BLaER1 (cell line): Measurements from ENCODE around the gene KIAA0513.

Experiments
- H3K27ac ChIP-seq: shearing (Covaris generic); formaldehyde crosslinking; 2 replicates; pipeline ENCODE4 v1.8.1; 2022
- H3K27me3 ChIP-seq: shearing (Covaris generic); formaldehyde crosslinking; 2 replicates; pipeline ENCODE4 v1.8.1; 2022
- H3K36me3 ChIP-seq: shearing (Covaris generic); formaldehyde crosslinking; 2 replicates; pipeline ENCODE4 v1.8.1; 2022
- H3K4me1 ChIP-seq: shearing (Covaris generic); formaldehyde crosslinking; 2 replicates; pipeline ENCODE4 v1.8.1; 2022
- H3K4me2 ChIP-seq: shearing (Covaris generic); formaldehyde crosslinking; 2 replicates; pipeline ENCODE4 v1.8.1; 2022
- H3K4me3 ChIP-seq: shearing (Covaris generic); formaldehyde crosslinking; 2 replicates; pipeline ENCODE4 v1.8.1; 2022
- H3K9ac ChIP-seq: shearing (Covaris generic); formaldehyde crosslinking; 2 replicates; pipeline ENCODE4 v1.8.1; 2022
- H3K9me3 ChIP-seq: shearing (Covaris generic); formaldehyde crosslinking; 2 replicates; pipeline ENCODE4 v1.8.1; 2022
- H4K20me1 ChIP-seq: shearing (Covaris generic); formaldehyde crosslinking; 2 replicates; pipeline ENCODE4 v1.8.1; 2022
- Cebpa-rat ChIP-seq: shearing (Covaris generic); IDR thresholded peaks from 2 replicates; pipeline ENCODE4 v1.8.1; 2022

KIAA0513 gene

GRCh38 chr16:85055493-85056210, 28.1 kb downstream of the KIAA0513 start:
- Histone ChIP-seq H3K27me3 (peaks cover 27% of the 10 kb centered on the region), H3K4me3 (peak overlapping the region; percentile 36), H4K20me1 (peaks cover 41% of the 10 kb centered on the region), H3K9me3 (no peaks in the 10 kb centered on the region), H3K27ac (no peak overlapping the region), H3K4me2 (peak overlapping the region; percentile 88), H3K4me1 (peaks cover 51% of the 10 kb centered on the region), H3K36me3 (no peaks in the 10 kb centered on the region), H3K9ac (no peak overlapping the region; the same call in 1 of the 2 replicates)
- TF ChIP-seq Cebpa-rat, result no peak

DNA sequence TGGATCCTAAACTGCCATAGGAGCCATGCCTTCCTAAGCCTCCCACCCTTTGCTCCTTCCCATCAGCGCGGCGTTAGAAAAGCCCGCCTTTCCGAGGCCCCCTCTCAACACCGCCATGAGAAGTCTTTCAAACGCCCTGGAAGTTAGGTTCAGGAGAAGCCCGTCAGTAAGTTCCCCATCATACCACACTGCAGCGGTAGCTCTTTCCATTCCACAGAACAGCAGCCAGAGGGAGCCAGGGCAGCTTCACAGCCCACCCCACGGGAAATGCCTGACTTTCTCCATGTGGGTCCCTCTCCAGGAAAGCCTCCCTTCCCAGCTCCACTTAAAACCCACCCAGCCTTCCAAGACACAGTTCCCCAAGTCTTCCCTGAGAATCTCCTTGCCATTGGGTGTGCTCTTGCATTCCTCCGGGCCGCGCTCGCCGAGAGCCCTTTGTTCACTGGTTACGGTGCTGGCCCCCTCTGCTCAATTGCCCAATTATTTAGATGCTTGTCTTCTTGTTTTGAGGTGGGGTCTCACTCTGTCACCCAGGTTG, 28.7 kb downstream of the KIAA0513 start:
- Histone ChIP-seq H3K4me3 (peak overlapping the region; percentile 36; the same call in 1 of the 2 replicates), H3K27me3 (peaks cover 32% of the 10 kb centered on the region), H4K20me1 (peaks cover 44% of the 10 kb centered on the region), H3K36me3 (no peaks in the 10 kb centered on the region), H3K4me2 (peak overlapping the region; percentile 88), H3K27ac (no peak overlapping the region), H3K9ac (no peak overlapping the region), H3K9me3 (no peaks in the 10 kb centered on the region), H3K4me1 (peaks cover 49% of the 10 kb centered on the region)
- no peak for TF ChIP-seq Cebpa-rat

GRCh38 chr16:85057212-85057889, 29.8 kb downstream of the KIAA0513 start:
- H3K4me2 ChIP-seq, result peak overlapping the region; percentile 88

DNA sequence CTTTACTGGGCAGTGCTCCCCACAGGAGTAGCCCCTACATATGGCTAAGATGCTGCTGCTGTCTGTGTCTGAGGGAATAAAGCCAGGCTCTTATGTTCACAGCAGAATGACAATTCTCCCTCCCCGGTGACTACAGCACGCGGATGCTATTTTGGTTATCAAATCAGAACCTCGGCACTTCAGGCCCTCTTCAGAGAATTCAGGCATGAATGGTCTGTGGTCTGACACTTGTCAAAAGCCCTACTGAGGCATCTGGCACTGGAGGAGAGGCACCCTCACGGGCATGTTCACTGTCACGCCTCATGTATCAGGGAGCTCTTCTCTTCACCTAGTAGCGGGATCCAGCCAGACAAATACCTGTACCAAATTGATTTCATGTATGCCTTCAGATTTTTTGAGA, 30.4 kb downstream of the KIAA0513 start:
- no peaks in the 10 kb centered on the region for H3K36me3 ChIP-seq
- no peak for TF ChIP-seq Cebpa-rat
- no peaks in the 10 kb centered on the region for H3K9me3 ChIP-seq
- peaks cover 44% of the 10 kb centered on the region for H3K27me3 ChIP-seq
- H3K4me2 ChIP-seq, result peak overlapping the region; percentile 88
- H3K4me3 ChIP-seq, result no peak overlapping the region
- H4K20me1 ChIP-seq, result peaks cover 59% of the 10 kb centered on the region
- H3K27ac ChIP-seq, result no peak overlapping the region
- peaks cover 64% of the 10 kb centered on the region for H3K4me1 ChIP-seq
- no peak overlapping the region for H3K9ac ChIP-seq

More at GRCh38 chr16:85057212-85057889, 29.8 kb downstream of the KIAA0513 start:
- Histone ChIP-seq H3K36me3 (no peaks in the 10 kb centered on the region), H3K4me1 (peaks cover 58% of the 10 kb centered on the region), H3K9me3 (no peaks in the 10 kb centered on the region), H4K20me1 (peaks cover 53% of the 10 kb centered on the region), H3K9ac (no peak overlapping the region), H3K27me3 (peaks cover 39% of the 10 kb centered on the region), H3K27ac (no peak overlapping the region), H3K4me3 (no peak overlapping the region)
- no peak for TF ChIP-seq Cebpa-rat

- peaks cover 72% of the 10 kb centered on the region for H3K4me1 ChIP-seq
- no peak for TF ChIP-seq Cebpa-rat
- no peaks in the 10 kb centered on the region for H3K9me3 ChIP-seq
- H3K4me2 ChIP-seq, result no peak overlapping the region
- H3K27ac ChIP-seq, result no peak overlapping the region
- H4K20me1 ChIP-seq, result peaks cover 66% of the 10 kb centered on the region
- H3K4me3 ChIP-seq, result no peak overlapping the region
- H3K27me3 ChIP-seq, result peaks cover 54% of the 10 kb centered on the region
- H3K36me3 ChIP-seq, result no peaks in the 10 kb centered on the region
- no peak overlapping the region for H3K9ac ChIP-seq
These were observed 31.3 kb downstream of the KIAA0513 start for GRCh38 chr16:85058909-85059308.

DNA sequence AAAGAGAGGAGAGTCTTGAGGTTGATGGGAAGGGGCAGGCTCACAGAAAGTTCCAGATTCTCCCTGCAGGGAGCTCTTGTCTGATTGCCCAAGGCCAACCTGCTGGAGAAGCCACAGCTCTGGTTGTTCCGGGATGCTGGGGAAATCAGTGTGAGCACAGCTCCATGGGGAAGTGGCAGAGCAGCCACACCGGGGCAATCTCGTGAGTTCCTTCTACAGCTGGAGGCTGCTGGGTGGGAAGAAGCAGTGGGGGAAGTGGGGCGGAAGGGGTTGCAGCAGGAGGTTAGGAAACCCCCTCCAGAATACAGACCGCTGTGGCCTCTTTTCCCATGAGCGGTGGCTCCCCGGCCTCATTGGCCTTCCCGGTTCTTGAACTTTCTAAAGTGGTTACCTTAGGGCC, 34.0 kb downstream of the KIAA0513 start:
- H4K20me1 ChIP-seq, result peaks cover 65% of the 10 kb centered on the region
- H3K4me2 ChIP-seq, result peak overlapping the region; percentile 71

DNA sequence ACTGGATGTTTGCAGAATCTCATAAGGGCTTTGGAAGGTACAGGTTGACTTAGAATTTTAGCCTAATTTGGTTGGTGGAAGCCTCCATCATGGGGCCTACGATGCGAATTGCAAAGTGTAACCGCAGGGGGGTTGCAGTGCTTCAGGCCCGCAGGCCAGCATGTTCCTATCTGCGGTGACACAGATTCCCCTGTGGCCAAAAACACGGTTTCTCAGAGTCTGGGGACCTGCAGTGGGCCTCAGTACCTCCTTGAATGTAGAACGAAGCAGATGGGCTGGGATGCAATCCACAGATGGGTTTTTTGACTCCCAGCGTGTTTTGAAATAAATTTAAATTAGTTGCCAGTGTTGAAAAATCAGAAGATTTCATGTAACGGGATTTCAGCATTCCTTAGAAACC, 34.7 kb downstream of the KIAA0513 start:
- no peak for TF ChIP-seq Cebpa-rat
- H4K20me1 ChIP-seq, result peaks cover 69% of the 10 kb centered on the region
- no peaks in the 10 kb centered on the region for H3K9me3 ChIP-seq
- H3K4me3 ChIP-seq, result no peak overlapping the region
- H3K27ac ChIP-seq, result no peak overlapping the region
- peaks cover 49% of the 10 kb centered on the region for H3K4me1 ChIP-seq
- H3K9ac ChIP-seq, result no peak overlapping the region
- H3K27me3 ChIP-seq, result peaks cover 69% of the 10 kb centered on the region
- no peaks in the 10 kb centered on the region for H3K36me3 ChIP-seq
- H3K4me2 ChIP-seq, result peak overlapping the region; percentile 71

More for the DNA sequence above, 34.0 kb downstream of the KIAA0513 start:
- Histone ChIP-seq H3K9me3 (no peaks in the 10 kb centered on the region), H3K4me1 (peaks cover 49% of the 10 kb centered on the region), H3K27ac (no peak overlapping the region), H3K36me3 (no peaks in the 10 kb centered on the region), H3K27me3 (peaks cover 64% of the 10 kb centered on the region), H3K4me3 (no peak overlapping the region), H3K9ac (no peak overlapping the region)
- TF ChIP-seq Cebpa-rat, result no peak

DNA sequence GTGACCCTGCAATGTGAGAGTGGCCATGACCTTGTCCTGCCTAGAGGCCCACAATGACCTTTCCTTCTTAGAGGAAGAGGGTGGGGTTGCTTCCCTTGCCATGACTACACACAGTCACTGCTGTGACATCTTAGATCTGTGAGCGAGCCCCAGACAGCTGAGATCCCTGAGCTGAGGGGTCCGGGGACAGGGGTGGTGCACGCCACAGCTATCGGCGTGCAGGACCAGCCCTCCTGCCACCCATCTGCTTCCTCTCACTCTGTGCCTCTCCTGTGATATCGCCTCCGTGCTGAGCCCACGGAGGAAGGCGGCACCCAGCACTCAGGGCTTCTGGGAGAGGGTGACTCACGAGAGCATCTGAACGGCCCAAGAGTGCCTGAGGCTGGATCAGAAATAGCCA, 35.2 kb downstream of the KIAA0513 start:
- no peak for TF ChIP-seq Cebpa-rat
- Histone ChIP-seq H3K9me3 (no peaks in the 10 kb centered on the region), H3K9ac (no peak overlapping the region), H3K36me3 (no peaks in the 10 kb centered on the region), H3K4me2 (peak overlapping the region; percentile 71), H3K4me3 (no peak overlapping the region), H3K27ac (no peak overlapping the region), H3K27me3 (peaks cover 72% of the 10 kb centered on the region), H4K20me1 (peaks cover 67% of the 10 kb centered on the region), H3K4me1 (peaks cover 47% of the 10 kb centered on the region)

DNA sequence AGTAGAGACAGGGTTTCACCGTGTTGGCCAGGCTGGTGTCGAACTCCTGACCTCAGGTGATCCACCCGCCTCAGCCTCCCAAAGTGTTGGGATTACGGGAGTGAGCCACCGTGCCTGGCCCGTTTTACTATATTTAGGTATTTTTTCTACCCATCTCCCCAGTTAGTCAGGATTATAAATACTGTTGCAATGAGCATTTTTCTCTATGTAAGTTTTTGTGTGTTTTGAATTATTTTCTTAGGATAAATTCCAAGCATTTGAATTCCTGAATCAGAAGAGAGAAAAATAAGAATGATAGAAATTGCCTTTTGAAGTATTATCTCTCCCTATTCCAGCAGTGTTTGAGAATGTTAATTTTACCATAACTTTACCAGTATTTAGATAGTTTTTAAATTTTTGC, 36.6 kb downstream of the KIAA0513 start:
- no peak for TF ChIP-seq Cebpa-rat
- Histone ChIP-seq H3K4me1 (peaks cover 40% of the 10 kb centered on the region), H3K27ac (no peak overlapping the region), H3K4me3 (no peak overlapping the region), H4K20me1 (peaks cover 55% of the 10 kb centered on the region), H3K27me3 (peaks cover 73% of the 10 kb centered on the region), H3K36me3 (no peaks in the 10 kb centered on the region), H3K4me2 (no peak overlapping the region), H3K9ac (no peak overlapping the region), H3K9me3 (no peaks in the 10 kb centered on the region)

DNA sequence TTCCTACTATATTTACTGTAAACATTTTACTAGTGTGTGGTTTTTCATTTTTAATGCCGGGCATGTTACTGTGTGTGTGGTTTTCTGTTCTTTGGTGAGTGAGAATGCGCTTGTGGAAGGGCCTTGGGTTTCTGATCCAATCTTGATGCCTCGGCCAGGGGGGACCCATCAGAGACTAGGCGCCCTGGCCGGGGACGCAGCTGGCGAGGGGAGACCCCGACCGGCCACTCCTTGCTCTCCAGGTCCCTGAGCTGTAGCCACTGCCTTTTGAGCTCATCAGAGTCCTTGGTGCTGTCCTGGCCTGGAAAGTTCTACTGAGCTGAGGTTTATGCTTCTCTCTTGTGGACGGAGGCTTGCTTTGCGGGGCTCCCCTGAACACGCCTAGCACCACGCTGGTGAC, 37.5 kb downstream of the KIAA0513 start:
- TF ChIP-seq Cebpa-rat, result no peak
- peaks cover 51% of the 10 kb centered on the region for H4K20me1 ChIP-seq
- no peak overlapping the region for H3K4me3 ChIP-seq
- H3K4me1 ChIP-seq, result peaks cover 47% of the 10 kb centered on the region
- no peak overlapping the region for H3K9ac ChIP-seq
- no peak overlapping the region for H3K4me2 ChIP-seq
- H3K27ac ChIP-seq, result no peak overlapping the region
- peaks cover 71% of the 10 kb centered on the region for H3K27me3 ChIP-seq
- no peaks in the 10 kb centered on the region for H3K36me3 ChIP-seq
- H3K9me3 ChIP-seq, result no peaks in the 10 kb centered on the region
